Upper lobe of left lung (tissue), 6 donors: ENCODE results near the gene POLR1D. TPM values are rescaled to one million over a fixed set of nuclear protein-coding genes. Genes with fewer than 3 reads are reported as not detected.

Source experiments
- ATAC-seq, 2 donors: fragments of 200-7000 bp; cut with Tn5 transposase; one replicate each; pipeline ENCODE4 v1.9.1; 2022; ENCODE audit warnings: mild to moderate bottlenecking in 2 of 2, moderate library complexity in 2 of 2; ENCODE audit not compliant: low FRiP score in 2 of 2
- DNase-seq, 2 donors: peaks; one replicate each; pipeline ENCODE4 v3.0.0-alpha.2; 2019 to 2020
- H3K27ac ChIP-seq, 4 donors: fragments of 200-600 bp; sonication (generic); one replicate each; pipeline ENCODE4 v1.5.1; 2016 to 2019
- H3K27me3 ChIP-seq, 4 donors: fragments of 200-600 bp; sonication (generic); one replicate each; pipeline ENCODE4 v1.5.1; 2017 to 2019
- H3K36me3 ChIP-seq, 4 donors: fragments of 200-600 bp; sonication (generic); one replicate each; pipeline ENCODE4 v1.5.1; 2016 to 2019
- H3K4me1 ChIP-seq, 4 donors: fragments of 200-600 bp; sonication (generic); one replicate each; pipeline ENCODE4 v1.5.1; 2018 to 2019
- H3K4me3 ChIP-seq, 4 donors: fragments of 200-600 bp; sonication (generic); one replicate each; pipeline ENCODE4 v1.5.1; 2017 to 2019; ENCODE audit warnings: mild to moderate bottlenecking in 2 of 4, moderate library complexity in 1 of 4
- H3K9me3 ChIP-seq, 4 donors: fragments of 200-600 bp; sonication (generic); one replicate each; pipeline ENCODE4 v1.5.1; 2018 to 2019
- EP300 ChIP-seq, 4 donors: sonication (generic); formaldehyde crosslinking; IDR thresholded peaks; one replicate each; pipeline ENCODE4 v1.5.1; 2017; ENCODE audit warnings: antibody characterized with exemption in 4 of 4, control low read depth in 2 of 4
- POLR2A ChIP-seq, 4 donors: fragments of 450-650 bp; IDR thresholded peaks; one replicate each; pipeline ENCODE4 v1.5.1; 2016 to 2017; ENCODE audit warnings: antibody characterized with exemption in 4 of 4, mild to moderate bottlenecking in 2 of 4
- POLR2AphosphoS5 ChIP-seq, 2 donors: sonication (generic); formaldehyde crosslinking; IDR thresholded peaks; one replicate each; pipeline ENCODE4 v1.5.1; 2017; ENCODE audit warnings: antibody characterized with exemption in 2 of 2
- WGBS, 2 donors: methylation state at CpG; one replicate each; pipeline ENCODE4 v1.1.5; 2017 to 2018; 5-methylcytosine and 5-hydroxymethylcytosine counted together
- total RNA-seq, 6 donors: library from RNA; depleted of rRNA in 4 of 6; stranded (reverse); fragments of >200 nt in 4 of 6; gene quantifications; one replicate each; pipeline versions ENCODE4 v1.1.0 to v1.2.1, GENCODE V29; 2016 to 2021
- TF ChIP-seq, protein P1 (sequence below), 6 experiments: fragments of 450-650 bp in 4 of 6; fragments of 200-600 bp in 2 of 6; sonication (generic) in 2 of 6; IDR thresholded peaks; one replicate each; pipeline ENCODE4 v1.5.1; 2016 to 2019; ENCODE audit warnings: antibody characterized with exemption in 6 of 6
- donor health status: DM: no; HTN: no; CAD: no; lungs with moderate emphysema.
- donor health status: DM: no; HTN: yes; CAD: no; lungs with severe emphysema.

Gene POLR1D
- total RNA-seq, 6 donors from 2014 or later, result 99.6 to 186 (median 122) TPM

DNA sequence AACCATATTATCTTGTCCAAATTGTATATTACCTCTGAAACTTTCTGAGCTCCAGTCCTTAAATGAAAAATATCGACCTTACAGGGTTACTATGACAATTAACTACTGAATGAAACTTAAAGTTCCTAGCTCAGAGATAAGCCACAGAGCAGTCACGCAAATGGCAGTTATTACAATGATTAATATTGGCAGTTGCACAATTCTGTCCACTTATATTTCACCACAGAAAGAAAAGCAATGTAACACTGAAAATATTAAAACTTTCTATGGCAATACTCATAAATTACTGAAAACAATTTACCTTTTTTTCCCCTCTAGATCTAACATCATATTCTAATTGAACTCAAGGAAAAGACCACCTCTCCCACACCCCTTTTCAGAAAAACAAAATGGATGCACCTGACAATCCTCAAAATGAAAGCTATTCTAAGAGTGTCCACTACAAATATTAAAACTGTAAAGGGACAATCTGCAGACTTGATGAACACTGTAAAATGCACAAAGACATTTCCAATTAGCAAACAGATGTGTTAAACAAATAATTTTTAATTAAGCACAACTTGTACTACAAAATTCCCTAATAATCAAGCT is 16.0 kb upstream of the POLR1D start:
- peaks cover 12 to 35% (median 21%) of the 10 kb centered on the region in 4 donors for H3K4me1 ChIP-seq

DNA sequence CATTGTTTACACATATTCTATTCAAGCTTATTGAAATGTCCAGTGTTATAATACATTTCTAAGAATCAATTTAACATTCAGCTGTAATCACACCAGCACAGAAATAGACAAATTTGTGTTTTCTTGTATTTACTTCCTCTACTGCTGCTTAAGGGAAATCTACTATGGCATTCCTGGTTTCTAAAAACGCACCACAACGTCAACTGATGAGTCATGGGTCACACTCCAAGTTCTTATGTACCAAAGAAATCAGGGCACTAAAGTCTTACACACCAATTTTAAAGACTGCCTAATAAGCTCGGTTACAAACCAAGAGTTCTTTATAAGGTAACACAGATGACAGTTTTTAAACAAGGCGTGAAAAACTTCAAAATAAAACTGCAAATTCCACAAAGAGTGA is 14.6 kb upstream of the POLR1D start:
- ATAC-seq (peak; percentile 43 to 51), DNase-seq (peak in 1 of 2 donors; percentile 76)
- 45 to 51% methylated on average over 4 of the region's 4 CpGs for WGBS, 2 donors

More for the DNA sequence above, 16.0 kb upstream of the POLR1D start:
- Histone ChIP-seq H3K4me3 (no peak overlapping the region), H3K27me3 (no peaks in the 10 kb centered on the region), H3K27ac (no peak overlapping the region), H3K9me3 (no peaks in the 10 kb centered on the region), H3K36me3 (no peaks in the 10 kb centered on the region)
- DNase-seq, result no peak
- 43 to 45% methylated on average over 2 of the region's 2 CpGs for WGBS, 2 donors
- no peak for ATAC-seq
- TF ChIP-seq, protein P1, sequence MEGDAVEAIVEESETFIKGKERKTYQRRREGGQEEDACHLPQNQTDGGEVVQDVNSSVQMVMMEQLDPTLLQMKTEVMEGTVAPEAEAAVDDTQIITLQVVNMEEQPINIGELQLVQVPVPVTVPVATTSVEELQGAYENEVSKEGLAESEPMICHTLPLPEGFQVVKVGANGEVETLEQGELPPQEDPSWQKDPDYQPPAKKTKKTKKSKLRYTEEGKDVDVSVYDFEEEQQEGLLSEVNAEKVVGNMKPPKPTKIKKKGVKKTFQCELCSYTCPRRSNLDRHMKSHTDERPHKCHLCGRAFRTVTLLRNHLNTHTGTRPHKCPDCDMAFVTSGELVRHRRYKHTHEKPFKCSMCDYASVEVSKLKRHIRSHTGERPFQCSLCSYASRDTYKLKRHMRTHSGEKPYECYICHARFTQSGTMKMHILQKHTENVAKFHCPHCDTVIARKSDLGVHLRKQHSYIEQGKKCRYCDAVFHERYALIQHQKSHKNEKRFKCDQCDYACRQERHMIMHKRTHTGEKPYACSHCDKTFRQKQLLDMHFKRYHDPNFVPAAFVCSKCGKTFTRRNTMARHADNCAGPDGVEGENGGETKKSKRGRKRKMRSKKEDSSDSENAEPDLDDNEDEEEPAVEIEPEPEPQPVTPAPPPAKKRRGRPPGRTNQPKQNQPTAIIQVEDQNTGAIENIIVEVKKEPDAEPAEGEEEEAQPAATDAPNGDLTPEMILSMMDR (IDR thresholded peaks at IDR 0.05), result no peak
- TF ChIP-seq POLR2A (IDR thresholded peaks at IDR 0.05) (no peak), EP300 (IDR thresholded peaks at IDR 0.05) (no peak), POLR2AphosphoS5 (IDR thresholded peaks at IDR 0.05) (no peak)

DNA sequence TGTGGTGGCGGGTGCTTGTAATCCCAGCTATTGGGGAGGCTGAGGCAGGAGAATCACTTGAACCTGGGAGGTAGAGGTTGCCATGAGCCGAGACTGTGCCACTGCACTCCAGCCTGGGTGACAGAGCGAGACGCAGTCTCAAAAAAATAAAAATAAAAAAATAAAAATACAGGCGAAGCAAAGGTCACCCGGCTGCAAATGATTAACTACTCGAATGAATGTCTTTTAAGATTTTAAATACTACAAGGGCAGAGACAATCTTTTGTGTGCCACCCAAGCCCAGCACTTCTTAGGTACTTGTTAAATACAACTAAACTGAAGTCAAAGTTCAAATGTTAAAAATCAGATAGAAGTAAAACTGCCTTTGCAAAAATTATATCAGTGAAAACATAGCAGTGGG is 8.1 kb upstream of the POLR1D start:
- no peak for ATAC-seq
- Histone ChIP-seq H3K27me3 (no peaks in the 10 kb centered on the region), H3K36me3 (no peaks in the 10 kb centered on the region), H3K9me3 (peaks cover 0 to 4% (median 0%) of the 10 kb centered on the region in 4 donors), H3K4me3 (no peak overlapping the region), H3K4me1 (peaks cover under 1 to 45% (median 11%) of the 10 kb centered on the region in 4 donors), H3K27ac (peak overlapping the region in 1 of 4 donors; percentile 31)
- TF ChIP-seq POLR2AphosphoS5 (IDR thresholded peaks at IDR 0.05) (no peak), POLR2A (IDR thresholded peaks at IDR 0.05) (no peak), EP300 (IDR thresholded peaks at IDR 0.05) (no peak)
- TF ChIP-seq, protein P1 (IDR thresholded peaks at IDR 0.05), result no peak
- DNase-seq, result no peak
- WGBS, 2 donors, result 80 to 98% methylated on average over 7 of the region's 7 CpGs

More for the DNA sequence above, 14.6 kb upstream of the POLR1D start:
- H3K36me3 ChIP-seq, result no peaks in the 10 kb centered on the region
- H3K4me1 ChIP-seq, result peaks cover 12 to 47% (median 25%) of the 10 kb centered on the region in 4 donors
- H3K27ac ChIP-seq, result peak overlapping the region in 2 of 4 donors; percentile 10 to 19
- no peak overlapping the region for H3K4me3 ChIP-seq
- no peaks in the 10 kb centered on the region for H3K27me3 ChIP-seq
- TF ChIP-seq POLR2AphosphoS5 (IDR thresholded peaks at IDR 0.05), result no peak
- TF ChIP-seq EP300 (IDR thresholded peaks at IDR 0.05), result peak in 1 of 4 donors; percentile 93
- TF ChIP-seq POLR2A (IDR thresholded peaks at IDR 0.05), result no peak
- H3K9me3 ChIP-seq, result no peaks in the 10 kb centered on the region

DNA sequence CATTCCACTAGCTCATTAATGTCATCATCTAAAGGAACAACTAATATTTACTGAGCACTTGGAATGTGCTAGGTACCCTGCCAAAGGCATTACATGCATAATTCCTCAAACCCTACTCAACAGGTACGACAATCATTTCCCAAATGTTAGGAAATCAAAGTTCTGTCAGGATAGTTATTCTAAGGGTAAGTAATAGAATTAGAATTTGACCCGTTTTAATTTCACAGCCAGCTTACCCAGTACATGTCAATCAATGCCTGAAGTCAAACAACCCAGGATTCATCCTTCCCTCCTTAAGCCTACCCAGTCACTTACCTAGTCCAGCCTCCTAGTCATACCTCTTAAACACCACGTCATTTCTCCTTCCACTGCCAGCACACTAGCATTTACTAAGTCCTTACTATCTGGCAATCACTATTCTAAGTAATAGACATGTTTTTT is 3.8 kb upstream of the POLR1D start:
- peak overlapping the region; percentile 96 to 100 (median 98) for H3K27ac ChIP-seq
- peak overlapping the region in 3 of 4 donors; percentile 67 to 96 (median 88) for H3K4me3 ChIP-seq
- peaks cover 12 to 35% (median 20%) of the 10 kb centered on the region in 4 donors for H3K4me1 ChIP-seq
- peak in 1 of 2 donors; percentile 79 for ATAC-seq
- TF ChIP-seq POLR2A (IDR thresholded peaks at IDR 0.05), result peak in 2 of 4 donors; percentile 13 to 23
- TF ChIP-seq EP300 (IDR thresholded peaks at IDR 0.05), result peak; percentile 59 to 100 (median 92)
- TF ChIP-seq, protein P1 (IDR thresholded peaks at IDR 0.05), result no peak
- TF ChIP-seq POLR2AphosphoS5 (IDR thresholded peaks at IDR 0.05), result peak in 1 of 2 donors; percentile 66
- peak in 1 of 2 donors; percentile 51 for DNase-seq
- peaks cover 0 to 4% (median 0%) of the 10 kb centered on the region in 4 donors for H3K9me3 ChIP-seq
- 73 to 81% methylated on average over 3 of the region's 3 CpGs for WGBS, 2 donors
- no peaks in the 10 kb centered on the region for H3K27me3 ChIP-seq
- peaks cover 0 to under 1% (median 0%) of the 10 kb centered on the region in 4 donors for H3K36me3 ChIP-seq

DNA sequence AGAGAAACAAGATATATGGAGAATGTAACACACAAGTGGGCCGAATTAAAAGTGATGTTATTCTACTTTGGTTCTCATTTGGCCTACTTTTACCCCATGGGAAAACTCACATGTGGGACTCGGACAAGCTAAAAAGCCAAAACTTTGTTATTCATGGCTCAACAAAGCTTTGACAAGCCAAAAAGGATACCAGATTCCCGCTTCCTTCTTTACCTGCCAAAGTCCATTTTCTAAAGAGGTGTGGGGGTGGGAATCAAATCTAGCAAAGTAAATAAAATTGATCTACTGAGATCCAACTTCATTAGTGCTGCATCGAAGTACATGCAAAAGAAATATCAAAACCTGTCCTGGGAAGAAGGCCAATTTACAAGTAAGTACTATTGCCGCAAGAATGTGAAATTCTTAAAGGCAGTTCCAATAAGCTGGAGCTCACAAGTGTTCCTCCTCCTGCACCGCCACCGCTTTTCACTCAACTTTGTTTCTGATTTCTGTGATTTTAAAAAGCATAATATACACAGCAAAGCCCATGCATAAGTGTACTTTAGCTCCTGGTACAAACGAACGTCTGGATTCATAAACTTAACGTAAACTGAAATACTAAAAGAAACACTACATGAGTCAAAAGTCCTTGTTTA is 2.5 kb upstream of the POLR1D start:
- Histone ChIP-seq H3K27me3 (no peaks in the 10 kb centered on the region), H3K27ac (peak overlapping the region; percentile 96 to 100 (median 98)), H3K36me3 (peaks cover 0 to 4% (median 0%) of the 10 kb centered on the region in 4 donors), H3K4me3 (peak overlapping the region; percentile 67 to 96 (median 88)), H3K4me1 (peaks cover 23 to 39% (median 32%) of the 10 kb centered on the region in 4 donors), H3K9me3 (peaks cover 0 to 3% (median 0%) of the 10 kb centered on the region in 4 donors)
- no peak for ATAC-seq
- TF ChIP-seq POLR2AphosphoS5 (IDR thresholded peaks at IDR 0.05) (no peak), POLR2A (IDR thresholded peaks at IDR 0.05) (peak in 3 of 4 donors; percentile 15 to 68 (median 21)), EP300 (IDR thresholded peaks at IDR 0.05) (no peak)
- TF ChIP-seq, protein P1 (IDR thresholded peaks at IDR 0.05), result no peak
- 33 to 39% methylated on average over 10 of the region's 10 CpGs for WGBS, 2 donors
- DNase-seq, result no peak
